ENCODE data around the gene PSMA5. TPM values are rescaled to one million over a fixed set of nuclear protein-coding genes. Genes with fewer than 3 reads are reported as not detected.

PSMA5 gene
- total and polyA plus RNA-seq, 2 of the 13 experiments (the other 11 are each of a cell fraction or from before 2014, with no cell fraction given): 140 to 169 TPM

GRCh38 chr1:109397581-109398342 lies 28.5 kb downstream of the PSMA5 start, which contains the start of gene SORT1 (continued):
- TF ChIP-seq RORA (CRISPR knock-in tag; IDR thresholded peaks at IDR 0.05): no peak
- no peak for TF ChIP-seq GFI1 (CRISPR knock-in tag; IDR thresholded peaks at IDR 0.05; ENCODE audit: borderline replicate concordance)
- TF ChIP-seq ZNF576 (CRISPR knock-in tag; IDR thresholded peaks at IDR 0.05): no peak
- TF ChIP-seq E2F5 (CRISPR knock-in tag; conservative IDR thresholded peaks at IDR 0.05): no peak; the same call in 1 of the 2 replicates
- no peak for TF ChIP-seq ATAD3A (CRISPR knock-in tag; IDR thresholded peaks at IDR 0.05)
- no peak for TF ChIP-seq ZSCAN22 (CRISPR knock-in tag; IDR thresholded peaks at IDR 0.05)
- TF ChIP-seq SP2 (CRISPR knock-in tag; IDR thresholded peaks at IDR 0.05): peak; percentile 92
- TF ChIP-seq GABPA (IDR thresholded peaks at IDR 0.05; ENCODE audit: low read depth, low read length): no peak
- peak; percentile 39; the same call in 1 of the 2 replicates for TF ChIP-seq GABPA (CRISPR knock-in tag; IDR thresholded peaks at IDR 0.05; ENCODE audit: low read depth)
- TF ChIP-seq CEBPB (IDR thresholded peaks at IDR 0.05; ENCODE audit: borderline replicate concordance, low read depth, low read length): no peak
- no peak for TF ChIP-seq MAFK (conservative IDR thresholded peaks at IDR 0.05 in 1 of 2, IDR thresholded peaks at IDR 0.05 in 1 of 2; ENCODE audit: low read length in 2 of 2)
- TF ChIP-seq, protein P1, sequence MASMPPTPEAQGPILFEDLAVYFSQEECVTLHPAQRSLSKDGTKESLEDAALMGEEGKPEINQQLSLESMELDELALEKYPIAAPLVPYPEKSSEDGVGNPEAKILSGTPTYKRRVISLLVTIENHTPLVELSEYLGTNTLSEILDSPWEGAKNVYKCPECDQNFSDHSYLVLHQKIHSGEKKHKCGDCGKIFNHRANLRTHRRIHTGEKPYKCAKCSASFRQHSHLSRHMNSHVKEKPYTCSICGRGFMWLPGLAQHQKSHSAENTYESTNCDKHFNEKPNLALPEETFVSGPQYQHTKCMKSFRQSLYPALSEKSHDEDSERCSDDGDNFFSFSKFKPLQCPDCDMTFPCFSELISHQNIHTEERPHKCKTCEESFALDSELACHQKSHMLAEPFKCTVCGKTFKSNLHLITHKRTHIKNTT (CRISPR knock-in tag; IDR thresholded peaks at IDR 0.05): no peak
- TF ChIP-seq ELF3 (CRISPR knock-in tag; IDR thresholded peaks at IDR 0.05): no peak
- no peak for TF ChIP-seq ZKSCAN8 (CRISPR knock-in tag; IDR thresholded peaks at IDR 0.05; ENCODE audit: borderline replicate concordance)
- no peak for TF ChIP-seq CHD4 (IDR thresholded peaks at IDR 0.05; ENCODE audit: borderline replicate concordance, low read length)
- TF ChIP-seq ETV5 (CRISPR knock-in tag; IDR thresholded peaks at IDR 0.05; ENCODE audit: borderline replicate concordance): peak; percentile 25; the same call in 1 of the 2 replicates
- TF ChIP-seq ZNF747 (CRISPR knock-in tag; IDR thresholded peaks at IDR 0.05; ENCODE audit: borderline replicate concordance): 0 out of 2 replicates have a peak, but pooled peaks have one; percentile 46
- peak; percentile 39; the same call in 1 of the 2 replicates for TF ChIP-seq ZNF788 (CRISPR knock-in tag; IDR thresholded peaks at IDR 0.05; ENCODE audit: borderline replicate concordance)
- no peak for TF ChIP-seq HHEX (CRISPR knock-in tag; IDR thresholded peaks at IDR 0.05)
- TF ChIP-seq, protein P2, sequence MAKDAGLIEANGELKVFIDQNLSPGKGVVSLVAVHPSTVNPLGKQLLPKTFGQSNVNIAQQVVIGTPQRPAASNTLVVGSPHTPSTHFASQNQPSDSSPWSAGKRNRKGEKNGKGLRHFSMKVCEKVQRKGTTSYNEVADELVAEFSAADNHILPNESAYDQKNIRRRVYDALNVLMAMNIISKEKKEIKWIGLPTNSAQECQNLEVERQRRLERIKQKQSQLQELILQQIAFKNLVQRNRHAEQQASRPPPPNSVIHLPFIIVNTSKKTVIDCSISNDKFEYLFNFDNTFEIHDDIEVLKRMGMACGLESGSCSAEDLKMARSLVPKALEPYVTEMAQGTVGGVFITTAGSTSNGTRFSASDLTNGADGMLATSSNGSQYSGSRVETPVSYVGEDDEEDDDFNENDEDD (CRISPR knock-in tag; IDR thresholded peaks at IDR 0.05; ENCODE audit: borderline replicate concordance): no peak; the same call in 1 of the 2 replicates
- peak; percentile 81 for TF ChIP-seq SP4 (CRISPR knock-in tag; IDR thresholded peaks at IDR 0.05)
- no peak for TF ChIP-seq FOXP1 (IDR thresholded peaks at IDR 0.05)
- TF ChIP-seq FOXP1 (CRISPR knock-in tag; IDR thresholded peaks at IDR 0.05): no peak
- no peak for TF ChIP-seq ZNF260 (CRISPR knock-in tag; IDR thresholded peaks at IDR 0.05; ENCODE audit: borderline replicate concordance, low read depth)
- peak; percentile 39; the same call in 1 of the 2 replicates for TF ChIP-seq ZNF556 (CRISPR knock-in tag; IDR thresholded peaks at IDR 0.05; ENCODE audit: borderline replicate concordance)
- no peak for TF ChIP-seq ZNF83 (CRISPR knock-in tag; IDR thresholded peaks at IDR 0.05; ENCODE audit: borderline replicate concordance)
- TF ChIP-seq ISX (CRISPR knock-in tag; conservative IDR thresholded peaks at IDR 0.05): no peak
- no peak for TF ChIP-seq PITX1 (CRISPR knock-in tag; IDR thresholded peaks at IDR 0.05)
